Mesothelial cell of epicardium (in vitro differentiated cells): ENCODE data around the gene CCL4L2. TPM values are rescaled to one million over a fixed set of nuclear protein-coding genes. Genes with fewer than 3 reads are reported as not detected.
A peak's percentile ranks its signal among the peaks of the same experiment; 100 is the strongest.
"Not testable (repeated sequence)": the region's sequence is repeated elsewhere in the genome, so short reads cannot be mapped to it uniquely, and the experiment has no call there.

Source experiments
- DNase-seq, 2 experiments: peaks; one replicate each; pipeline ENCODE4 v3.0.0; 2021; ENCODE audit warnings: low spot score in 2 of 2; ENCODE audit not compliant: unreplicated experiment in 2 of 2
- H3K27ac Mint-ChIP-seq: 2 replicates; pipeline ENCODE4 v1.8.0; 2021; ENCODE audit warnings: mixed read lengths
- H3K27me3 Mint-ChIP-seq: 2 replicates; pipeline ENCODE4 v1.8.0; 2021; ENCODE audit warnings: low read depth, mixed read lengths
- H3K36me3 Mint-ChIP-seq: 2 replicates; pipeline ENCODE4 v1.8.0; 2021; ENCODE audit warnings: mixed read lengths
- H3K4me1 Mint-ChIP-seq: 2 replicates; pipeline ENCODE4 v1.8.0; 2021; ENCODE audit warnings: mixed read lengths
- H3K4me3 Mint-ChIP-seq: 2 replicates; pipeline ENCODE4 v1.8.0; 2021; ENCODE audit warnings: mild to moderate bottlenecking, moderate library complexity, mixed read lengths
- H3K9me3 Mint-ChIP-seq: 2 replicates; pipeline ENCODE4 v1.8.0; 2021; ENCODE audit warnings: mixed read lengths
- CTCF ChIP-seq: fragments of 200-600 bp; sonication (generic); IDR thresholded peaks from one replicate; pipeline ENCODE4 v1.5.0; 2021; ENCODE audit warnings: antibody characterized with exemption; ENCODE audit not compliant: unreplicated experiment
- total RNA-seq: library from RNA; stranded (reverse); gene quantifications from 3 replicates; pipeline ENCODE4 v1.2.1, GENCODE V29; 2021

The CCL4L2 gene
- total RNA-seq, 1 donor from 2014 or later = not detected

GRCh38 chr17:36193216-36193775 lies 17.6 kb upstream of the CCL4L2 start:
- Mint-ChIP-seq H3K36me3 (no peaks in the 10 kb centered on the region), H3K4me3 (no peak overlapping the region), H3K9me3 (no peaks in the 10 kb centered on the region), H3K4me1 (peaks cover 6% of the 10 kb centered on the region), H3K27ac (no peak overlapping the region), H3K27me3 (peaks cover 23% of the 10 kb centered on the region)
- no peak for DNase-seq
- no peak for TF ChIP-seq CTCF

DNA sequence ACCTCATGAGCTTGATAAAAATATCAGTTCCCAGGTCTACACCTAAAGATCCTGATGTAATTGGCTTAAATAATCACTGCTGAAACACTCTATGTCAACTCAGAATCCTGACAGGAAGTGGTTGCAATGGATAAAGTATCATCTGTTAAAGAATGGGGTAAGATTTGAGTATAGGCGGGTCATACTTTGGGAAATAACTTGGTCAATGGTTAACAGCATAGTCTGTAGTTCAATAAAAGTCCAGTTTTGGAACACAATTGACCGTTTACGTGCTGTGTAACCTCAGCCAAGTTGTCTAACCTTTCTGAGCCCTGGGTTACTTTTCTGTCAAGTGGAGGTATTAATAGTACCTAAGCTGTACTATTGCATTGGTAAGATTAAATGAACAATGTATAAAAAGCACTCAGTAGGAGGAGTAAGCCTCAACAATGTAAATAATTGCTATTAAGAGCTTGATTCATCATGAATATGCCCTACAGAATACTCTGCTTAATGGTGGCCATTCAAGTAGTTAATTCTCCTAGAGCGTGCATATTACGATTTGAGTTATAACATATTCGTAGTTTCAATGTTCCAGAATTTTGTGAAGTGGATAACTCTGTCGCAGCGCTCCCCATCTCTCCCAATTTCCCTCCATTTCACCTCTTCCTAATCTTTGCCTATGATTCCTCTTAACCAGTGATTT lies 16.6 kb upstream of the CCL4L2 start:
- H3K4me1 Mint-ChIP-seq, DNase-seq, H3K27ac Mint-ChIP-seq, H3K4me3 Mint-ChIP-seq, H3K36me3 Mint-ChIP-seq, H3K9me3 Mint-ChIP-seq: not testable (repeated sequence)
- H3K27me3 Mint-ChIP-seq = peaks cover 21% of the 10 kb centered on the region

DNA sequence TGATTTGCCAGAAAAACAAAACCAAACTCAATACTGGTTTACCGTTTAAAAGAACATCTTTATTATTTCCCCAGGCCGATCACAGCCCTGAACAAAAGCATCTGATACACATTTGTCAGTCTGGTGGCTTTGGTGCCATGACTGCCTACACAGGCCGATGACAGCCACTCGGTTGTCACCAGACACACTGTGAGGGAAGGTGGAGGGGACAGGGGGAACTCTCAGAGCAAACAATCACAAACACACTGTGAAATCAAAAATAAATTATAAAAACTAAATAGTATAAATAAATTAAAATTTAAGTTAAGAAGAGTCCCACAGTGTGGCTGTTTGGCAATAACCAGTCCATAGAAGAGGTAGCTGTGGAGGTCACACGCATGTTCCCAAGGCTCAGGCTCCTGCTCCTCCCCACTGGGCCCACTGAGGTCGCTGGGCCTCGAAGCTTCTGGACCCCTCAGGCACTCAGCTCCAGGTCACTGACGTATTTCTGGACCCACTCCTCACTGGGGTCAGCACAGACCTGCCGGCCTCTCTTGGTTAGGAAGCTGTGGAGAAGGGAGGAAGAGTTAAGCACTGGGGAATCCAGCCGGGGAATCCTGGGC lies 15.9 kb upstream of the CCL4L2 start:
- H3K27me3 Mint-ChIP-seq = peaks cover 20% of the 10 kb centered on the region
- not testable (repeated sequence) for DNase-seq, H3K36me3 Mint-ChIP-seq, H3K4me1 Mint-ChIP-seq, H3K9me3 Mint-ChIP-seq, H3K4me3 Mint-ChIP-seq, H3K27ac Mint-ChIP-seq

DNA sequence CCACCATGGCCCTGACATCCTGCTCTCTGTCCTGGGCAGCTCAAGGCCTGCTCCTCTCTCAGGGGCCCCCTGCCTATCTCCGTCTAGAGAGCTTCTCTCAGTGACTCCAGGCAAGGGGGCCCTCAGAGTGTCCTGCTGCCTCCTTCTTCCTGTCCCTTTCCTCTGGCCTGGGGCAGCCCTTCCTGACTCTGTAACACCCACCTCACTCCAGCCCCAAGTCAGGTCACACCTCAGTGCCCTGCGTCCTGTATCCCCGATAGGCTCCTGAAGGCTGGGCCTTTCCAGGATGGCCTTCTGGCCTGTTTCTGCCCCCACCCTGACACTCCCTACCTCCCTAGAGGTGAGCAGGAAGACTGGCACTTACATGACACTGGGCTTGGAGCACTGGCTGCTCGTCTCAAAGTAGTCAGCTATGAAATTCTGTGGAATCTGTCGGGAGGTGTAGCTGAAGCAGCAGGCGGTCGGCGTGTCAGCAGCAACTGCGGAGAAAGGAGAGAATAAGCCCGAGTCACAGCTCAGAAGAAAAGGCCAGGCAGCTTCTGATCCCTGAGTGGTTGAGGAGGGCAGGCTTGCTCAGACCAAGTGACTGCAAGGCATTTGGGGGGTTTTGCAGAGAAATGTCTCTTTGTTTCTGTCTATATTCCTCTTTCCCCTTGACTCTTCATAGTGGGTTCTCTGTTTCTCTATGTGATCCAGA lies 15.3 kb upstream of the CCL4L2 start:
- H3K27ac Mint-ChIP-seq = no peak overlapping the region
- no peaks in the 10 kb centered on the region for H3K36me3 Mint-ChIP-seq
- peak overlapping the region; percentile 37 for H3K4me3 Mint-ChIP-seq
- peaks cover 18% of the 10 kb centered on the region for H3K27me3 Mint-ChIP-seq
- no peaks in the 10 kb centered on the region for H3K9me3 Mint-ChIP-seq
- no peak for DNase-seq
- TF ChIP-seq CTCF = no peak
- H3K4me1 Mint-ChIP-seq = peaks cover 6% of the 10 kb centered on the region

DNA sequence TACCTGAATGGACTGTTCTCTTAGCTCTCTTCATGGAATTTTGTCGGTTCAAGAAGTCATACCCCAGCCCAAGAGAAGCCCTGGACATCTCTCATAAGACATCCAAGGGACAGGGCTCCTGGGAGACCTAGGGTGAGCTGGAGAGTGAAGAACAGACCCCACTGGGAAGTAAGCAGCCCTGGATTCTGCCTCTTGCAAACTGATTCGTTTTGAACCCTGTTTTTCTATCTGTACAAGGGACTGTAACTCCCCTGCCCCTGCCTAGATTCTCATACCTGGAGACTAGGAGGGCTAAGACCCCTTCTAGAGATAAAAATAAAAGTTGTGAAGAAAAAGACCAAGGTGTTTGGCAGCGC lies 14.8 kb upstream of the CCL4L2 start:
- Mint-ChIP-seq H3K27me3 (peaks cover 18% of the 10 kb centered on the region), H3K4me1 (peaks cover 6% of the 10 kb centered on the region), H3K27ac (no peak overlapping the region), H3K36me3 (no peaks in the 10 kb centered on the region), H3K4me3 (no peak overlapping the region), H3K9me3 (no peaks in the 10 kb centered on the region)
- TF ChIP-seq CTCF = no peak
- no peak for DNase-seq

- Mint-ChIP-seq H3K27me3 (peaks cover 16% of the 10 kb centered on the region), H3K4me1 (peaks cover 3% of the 10 kb centered on the region), H3K27ac (no peak overlapping the region), H3K9me3 (no peaks in the 10 kb centered on the region), H3K4me3 (no peak overlapping the region), H3K36me3 (no peaks in the 10 kb centered on the region)
- no peak for DNase-seq
- TF ChIP-seq CTCF = no peak
These were observed 13.5 kb upstream of the CCL4L2 start for GRCh38 chr17:36197387-36197703.
